NT2/D1 (cell line): ENCODE measurements around the gene ZNF346.

Source experiments
- SUZ12 ChIP-seq: IDR thresholded peaks from 2 replicates; pipeline ENCODE4 v1.6.1; 2011; ENCODE audit not compliant: insufficient read length, insufficient read depth; ENCODE audit errors: extremely low read depth
- YY1 ChIP-seq: IDR thresholded peaks from 2 replicates; pipeline ENCODE4 v1.6.1; 2011; ENCODE audit not compliant: insufficient read length, insufficient read depth
- ZNF274 ChIP-seq: IDR thresholded peaks from 2 replicates; pipeline ENCODE4 v1.6.1; 2011; ENCODE audit warnings: mild to moderate bottlenecking, low read depth, low read length

DNA sequence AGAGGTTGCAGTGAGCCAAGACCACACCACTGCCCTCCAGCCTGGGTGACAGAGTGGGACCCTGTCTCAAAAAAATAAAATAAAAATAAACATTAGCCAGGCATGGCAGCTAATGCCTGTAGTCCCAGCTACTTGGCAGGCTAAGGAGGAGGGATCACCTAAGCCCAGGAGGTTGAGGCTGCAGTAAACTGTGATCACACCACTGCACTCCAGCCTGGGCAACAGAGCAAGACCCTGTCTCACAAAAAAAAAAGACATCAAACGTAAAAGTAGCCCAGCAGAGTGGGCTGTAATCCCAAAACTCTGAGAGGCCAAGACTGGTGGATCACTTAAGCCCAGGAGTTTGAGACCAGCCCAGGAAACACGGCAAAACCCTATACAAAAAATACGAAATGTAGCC, 34.9 kb upstream of the ZNF346 start:
- no peak for TF ChIP-seq YY1
- TF ChIP-seq ZNF274, result no peak
- no peak for TF ChIP-seq SUZ12
